Measurements from ENCODE around the gene ELP4.

The ELP4 gene

GRCh38 chr11:31780078-31780477, 270.5 kb downstream of the ELP4 start:
- Histone ChIP-seq H3K36me3 (ENCODE audit: insufficient read depth, low read length) (no peaks in the 10 kb centered on the region), H3K79me2 (ENCODE audit: insufficient read depth, low read length) (no peaks in the 10 kb centered on the region), H3K9me3 (ENCODE audit: insufficient read depth, low read depth, low read length) (no peaks in the 10 kb centered on the region), H3K9me2 (replicated peaks; ENCODE audit: low read depth, low read length) (no peaks in the 10 kb centered on the region), H4K20me1 (ENCODE audit: insufficient read depth, low read length, poor library complexity, severe bottlenecking) (no peaks in the 10 kb centered on the region), H3F3A (ENCODE audit: low read depth) (no peaks in the 10 kb centered on the region), H3K4me2 (ENCODE audit: low read depth, low read length, poor library complexity, severe bottlenecking) (no peak overlapping the region), H3K4me3 (ENCODE audit: low read length, poor library complexity, severe bottlenecking) (no peak overlapping the region), H2AFZ (ENCODE audit: low read length) (no peak overlapping the region), H3K9ac (ENCODE audit: low read depth, low read length, poor library complexity, severe bottlenecking) (no peak overlapping the region), H3K27me3 (ENCODE audit: insufficient read depth, low read length, poor library complexity, severe bottlenecking) (no peaks in the 10 kb centered on the region), H3K4me1 (ENCODE audit: insufficient read depth, low read length, poor library complexity, severe bottlenecking) (no peaks in the 10 kb centered on the region)
- no peak for TF ChIP-seq EZH2phosphoT487 (IDR thresholded peaks at IDR 0.05; ENCODE audit: borderline replicate concordance)
- TF ChIP-seq, protein P1, sequence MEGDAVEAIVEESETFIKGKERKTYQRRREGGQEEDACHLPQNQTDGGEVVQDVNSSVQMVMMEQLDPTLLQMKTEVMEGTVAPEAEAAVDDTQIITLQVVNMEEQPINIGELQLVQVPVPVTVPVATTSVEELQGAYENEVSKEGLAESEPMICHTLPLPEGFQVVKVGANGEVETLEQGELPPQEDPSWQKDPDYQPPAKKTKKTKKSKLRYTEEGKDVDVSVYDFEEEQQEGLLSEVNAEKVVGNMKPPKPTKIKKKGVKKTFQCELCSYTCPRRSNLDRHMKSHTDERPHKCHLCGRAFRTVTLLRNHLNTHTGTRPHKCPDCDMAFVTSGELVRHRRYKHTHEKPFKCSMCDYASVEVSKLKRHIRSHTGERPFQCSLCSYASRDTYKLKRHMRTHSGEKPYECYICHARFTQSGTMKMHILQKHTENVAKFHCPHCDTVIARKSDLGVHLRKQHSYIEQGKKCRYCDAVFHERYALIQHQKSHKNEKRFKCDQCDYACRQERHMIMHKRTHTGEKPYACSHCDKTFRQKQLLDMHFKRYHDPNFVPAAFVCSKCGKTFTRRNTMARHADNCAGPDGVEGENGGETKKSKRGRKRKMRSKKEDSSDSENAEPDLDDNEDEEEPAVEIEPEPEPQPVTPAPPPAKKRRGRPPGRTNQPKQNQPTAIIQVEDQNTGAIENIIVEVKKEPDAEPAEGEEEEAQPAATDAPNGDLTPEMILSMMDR (conservative IDR thresholded peaks at IDR 0.05; ENCODE audit: low read length): no peak

DNA sequence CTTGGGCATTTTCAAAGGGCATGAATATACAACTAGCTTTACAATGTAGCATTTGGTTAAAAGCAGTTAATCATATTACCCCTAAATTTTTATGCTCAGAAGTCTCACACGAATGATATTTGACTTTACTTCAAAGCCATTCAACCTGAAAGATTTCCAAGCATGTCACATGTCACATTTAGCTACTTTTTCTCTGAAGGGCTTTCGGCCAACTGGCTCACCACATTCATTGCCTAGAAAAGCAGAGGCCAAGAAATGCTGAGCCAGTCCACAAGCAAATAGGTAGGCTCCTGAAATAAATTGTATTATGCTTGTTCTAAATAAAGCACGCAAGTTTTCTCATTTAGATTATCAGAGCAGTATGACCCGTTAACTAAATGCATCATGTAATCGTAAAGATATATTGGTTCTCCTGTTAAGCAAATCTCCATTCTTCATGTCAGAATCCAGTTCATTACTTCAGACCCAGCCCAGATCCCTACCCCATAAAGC, 271.0 kb downstream of the ELP4 start:
- H4K20me1 ChIP-seq (ENCODE audit: insufficient read depth, low read length, poor library complexity, severe bottlenecking): no peaks in the 10 kb centered on the region
- H3K27me3 ChIP-seq (ENCODE audit: insufficient read depth, low read length, poor library complexity, severe bottlenecking): no peaks in the 10 kb centered on the region
- no peak overlapping the region for H3K9ac ChIP-seq (ENCODE audit: low read depth, low read length, poor library complexity, severe bottlenecking)
- H3K79me2 ChIP-seq (ENCODE audit: insufficient read depth, low read length): no peaks in the 10 kb centered on the region
- H3K9me3 ChIP-seq (ENCODE audit: insufficient read depth, low read depth, low read length): no peaks in the 10 kb centered on the region
- no peak overlapping the region for H3K4me3 ChIP-seq (ENCODE audit: low read length, poor library complexity, severe bottlenecking)
- no peaks in the 10 kb centered on the region for H3K9me2 ChIP-seq (replicated peaks; ENCODE audit: low read depth, low read length)
- TF ChIP-seq EZH2phosphoT487 (IDR thresholded peaks at IDR 0.05; ENCODE audit: borderline replicate concordance): no peak
- TF ChIP-seq, protein P1 (conservative IDR thresholded peaks at IDR 0.05; ENCODE audit: low read length): no peak
- no peak overlapping the region for H3K4me2 ChIP-seq (ENCODE audit: low read depth, low read length, poor library complexity, severe bottlenecking)
- no peaks in the 10 kb centered on the region for H3K4me1 ChIP-seq (ENCODE audit: insufficient read depth, low read length, poor library complexity, severe bottlenecking)
- no peaks in the 10 kb centered on the region for H3F3A ChIP-seq (ENCODE audit: low read depth)
- no peak overlapping the region for H2AFZ ChIP-seq (ENCODE audit: low read length)
- no peaks in the 10 kb centered on the region for H3K36me3 ChIP-seq (ENCODE audit: insufficient read depth, low read length)

DNA sequence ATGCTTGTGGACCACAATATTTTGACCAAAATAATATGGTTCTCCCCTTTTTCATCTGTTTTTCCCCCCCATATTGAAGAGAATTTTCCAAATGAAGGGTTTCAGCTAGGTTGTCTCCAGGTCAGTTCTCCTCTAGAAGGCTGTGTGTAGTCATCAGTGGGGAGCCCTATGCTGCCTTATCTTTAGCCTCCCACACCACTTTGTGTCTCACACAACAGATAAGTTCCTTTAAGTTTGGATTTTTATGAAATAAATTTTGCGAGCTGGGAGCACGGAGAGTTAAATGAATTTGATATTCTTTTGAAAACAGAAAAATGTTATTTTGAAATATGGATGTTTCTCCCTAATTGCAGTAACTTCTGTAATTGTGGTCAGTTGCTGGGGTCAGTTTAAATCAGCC, 272.7 kb downstream of the ELP4 start:
- Histone ChIP-seq H3F3A (ENCODE audit: low read depth) (no peaks in the 10 kb centered on the region), H3K79me2 (ENCODE audit: insufficient read depth, low read length) (no peaks in the 10 kb centered on the region), H3K4me3 (ENCODE audit: low read length, poor library complexity, severe bottlenecking) (no peak overlapping the region), H3K9ac (ENCODE audit: low read depth, low read length, poor library complexity, severe bottlenecking) (no peak overlapping the region), H4K20me1 (ENCODE audit: insufficient read depth, low read length, poor library complexity, severe bottlenecking) (no peaks in the 10 kb centered on the region), H3K4me2 (ENCODE audit: low read depth, low read length, poor library complexity, severe bottlenecking) (no peak overlapping the region), H3K9me3 (ENCODE audit: insufficient read depth, low read depth, low read length) (no peaks in the 10 kb centered on the region), H3K27me3 (ENCODE audit: insufficient read depth, low read length, poor library complexity, severe bottlenecking) (no peaks in the 10 kb centered on the region), H3K36me3 (ENCODE audit: insufficient read depth, low read length) (no peaks in the 10 kb centered on the region), H3K9me2 (replicated peaks; ENCODE audit: low read depth, low read length) (no peaks in the 10 kb centered on the region), H3K4me1 (ENCODE audit: insufficient read depth, low read length, poor library complexity, severe bottlenecking) (no peaks in the 10 kb centered on the region), H2AFZ (ENCODE audit: low read length) (no peak overlapping the region)
- TF ChIP-seq, protein P1 (conservative IDR thresholded peaks at IDR 0.05; ENCODE audit: low read length): no peak
- no peak for TF ChIP-seq EZH2phosphoT487 (IDR thresholded peaks at IDR 0.05; ENCODE audit: borderline replicate concordance)
